ENCODE measurements around the gene CDKN2B-AS1.

CDKN2B-AS1 gene

GRCh38 chr9:21993007-21993406 is 1.6 kb upstream of the CDKN2B-AS1 start:
- no peak for DNase-seq (ENCODE audit: extremely low read depth, insufficient read length)
- no peak for TF ChIP-seq CTCF (IDR thresholded peaks at IDR 0.05; ENCODE audit: insufficient read depth, low read length, poor library complexity, severe bottlenecking)
- H3K36me3 ChIP-seq (ENCODE audit: control insufficient read depth, insufficient read depth, low read length) = no peaks in the 10 kb centered on the region
- H3K4me3 ChIP-seq (replicated peaks; ENCODE audit: low read depth, low read length) = peak overlapping the region; percentile 81
- H3K27me3 ChIP-seq (replicated peaks; ENCODE audit: control insufficient read depth, insufficient read depth, low read length) = no peaks in the 10 kb centered on the region

- TF ChIP-seq CTCF (IDR thresholded peaks at IDR 0.05; ENCODE audit: insufficient read depth, low read length, poor library complexity, severe bottlenecking) = peak; percentile 44
- peak; percentile 86 for DNase-seq (ENCODE audit: extremely low read depth, insufficient read length)
- Histone ChIP-seq H3K4me3 (replicated peaks; ENCODE audit: low read depth, low read length) (peak within 1 kb of the TSS; percentile 81), H3K27me3 (replicated peaks; ENCODE audit: control insufficient read depth, insufficient read depth, low read length) (no peaks in the 10 kb centered on the region), H3K36me3 (ENCODE audit: control insufficient read depth, insufficient read depth, low read length) (no peaks in the 10 kb centered on the region)
These were observed 567 bp upstream of the CDKN2B-AS1 start, which contains the start of gene CDKN2A for GRCh38 chr9:21993893-21994555. CDKN2A (minus strand) TSS chr9:21994392.

GRCh38 chr9:21995006-21995665 is 545 bp downstream of the CDKN2B-AS1 start:
- peak overlapping the region; percentile 81 for H3K4me3 ChIP-seq (replicated peaks; ENCODE audit: low read depth, low read length)
- no peaks in the 10 kb centered on the region for H3K27me3 ChIP-seq (replicated peaks; ENCODE audit: control insufficient read depth, insufficient read depth, low read length)
- no peaks in the 10 kb centered on the region for H3K36me3 ChIP-seq (ENCODE audit: control insufficient read depth, insufficient read depth, low read length)
- TF ChIP-seq CTCF (IDR thresholded peaks at IDR 0.05; ENCODE audit: insufficient read depth, low read length, poor library complexity, severe bottlenecking) = no peak
- DNase-seq (ENCODE audit: extremely low read depth, insufficient read length) = peak; percentile 90

- Histone ChIP-seq H3K4me3 (replicated peaks; ENCODE audit: low read depth, low read length) (peak overlapping the region; percentile 81), H3K27me3 (replicated peaks; ENCODE audit: control insufficient read depth, insufficient read depth, low read length) (no peaks in the 10 kb centered on the region), H3K36me3 (ENCODE audit: control insufficient read depth, insufficient read depth, low read length) (no peaks in the 10 kb centered on the region)
- peak; percentile 66 for DNase-seq (ENCODE audit: extremely low read depth, insufficient read length)
- peak; percentile 30 for TF ChIP-seq CTCF (IDR thresholded peaks at IDR 0.05; ENCODE audit: insufficient read depth, low read length, poor library complexity, severe bottlenecking)
These were observed 1.2 kb downstream of the CDKN2B-AS1 start for GRCh38 chr9:21995666-21996398.

- DNase-seq (ENCODE audit: extremely low read depth, insufficient read length) = no peak
- no peaks in the 10 kb centered on the region for H3K27me3 ChIP-seq (replicated peaks; ENCODE audit: control insufficient read depth, insufficient read depth, low read length)
These were observed 1.8 kb downstream of the CDKN2B-AS1 start for GRCh38 chr9:21996438-21996837.

More at GRCh38 chr9:21996438-21996837, 1.8 kb downstream of the CDKN2B-AS1 start:
- no peak for TF ChIP-seq CTCF (IDR thresholded peaks at IDR 0.05; ENCODE audit: insufficient read depth, low read length, poor library complexity, severe bottlenecking)
- H3K36me3 ChIP-seq (ENCODE audit: control insufficient read depth, insufficient read depth, low read length) = no peaks in the 10 kb centered on the region
- no peak overlapping the region for H3K4me3 ChIP-seq (replicated peaks; ENCODE audit: low read depth, low read length)
